HEK293 (cell line): ENCODE data around the gene LVRN.

ENCODE experiments used
- CTCF ChIA-PET: fragments of 350-600 bp; formaldehyde crosslinking; extraction: SDS; loops from one replicate; lab custom pipeline; 2021; ENCODE audit warnings: antibody characterized with exemption; lab: Yijun Ruan, JAX
- POLR2A ChIA-PET: fragments of 300-600 bp; formaldehyde crosslinking; extraction: SDS; loops from one replicate; lab custom pipeline; 2020; ENCODE audit warnings: antibody characterized with exemption, inconsistent platforms; lab: Yijun Ruan, JAX
- H3K27ac ChIP-seq: fragments of 200-500 bp; sonication (Bioruptor generic); 2 replicates; pipeline ENCODE4 v1.5.1; 2014; ENCODE audit warnings: low read depth, low read length, control low read depth, inconsistent platforms; ENCODE audit errors: extremely low read depth
- H3K36me3 ChIP-seq, 2 experiments: fragments of 200-500 bp in 1 of 2; sonication (Bioruptor generic) in 1 of 2; 1 replicate in 1 of 2; 2 replicates in 1 of 2; pipeline ENCODE4 v1.5.1; 2014 to 2017; ENCODE audit warnings: inconsistent platforms in 2 of 2, low read length in 2 of 2; ENCODE audit not compliant: control insufficient read depth in 2 of 2, insufficient read depth in 1 of 2
- H3K4me1 ChIP-seq: fragments of 200-500 bp; sonication (Bioruptor generic); 2 replicates; pipeline ENCODE4 v1.5.1; 2014; ENCODE audit warnings: mild to moderate bottlenecking, low read length, inconsistent platforms; ENCODE audit not compliant: control insufficient read depth, insufficient read depth
- H3K4me3 ChIP-seq: 2 replicates; pipeline ENCODE4 v1.5.1; 2011; ENCODE audit warnings: low read depth, mild to moderate bottlenecking, control low read depth, low read length, moderate library complexity
- H3K9me3 ChIP-seq: fragments of 200-500 bp; sonication (Bioruptor generic); 2 replicates; pipeline ENCODE4 v1.5.1; 2014; ENCODE audit warnings: low read depth, low read length, inconsistent platforms; ENCODE audit not compliant: control insufficient read depth, insufficient read depth
- GLI4 ChIP-seq: fragments of 450-650 bp; formaldehyde crosslinking; IDR thresholded peaks from 2 replicates; pipeline ENCODE4 v1.5.1; 2016; ENCODE audit warnings: missing biosample characterization, missing genetic modification characterization
- GLIS2 ChIP-seq: fragments of 450-650 bp; formaldehyde crosslinking; IDR thresholded peaks from 2 replicates; pipeline ENCODE4 v1.5.1; 2016; ENCODE audit warnings: missing biosample characterization, missing genetic modification characterization
- HIC1 ChIP-seq: fragments of 450-650 bp; formaldehyde crosslinking; IDR thresholded peaks from 2 replicates; pipeline ENCODE4 v1.5.1; 2016; ENCODE audit warnings: missing biosample characterization, missing genetic modification characterization
- INSM2 ChIP-seq: fragments of 450-650 bp; formaldehyde crosslinking; IDR thresholded peaks from 2 replicates; pipeline ENCODE4 v1.5.1; 2016; ENCODE audit warnings: missing biosample characterization, missing genetic modification characterization
- PRDM2 ChIP-seq: fragments of 450-650 bp; formaldehyde crosslinking; IDR thresholded peaks from 2 replicates; pipeline ENCODE4 v1.5.1; 2016; ENCODE audit warnings: missing biosample characterization, missing genetic modification characterization, borderline replicate concordance
- TCF7L2 ChIP-seq: IDR thresholded peaks from 2 replicates; pipeline ENCODE4 v1.6.1; 2011; ENCODE audit warnings: low read depth, mild to moderate bottlenecking, inconsistent platforms, low read length, moderate library complexity, borderline replicate concordance
- ZBTB6 ChIP-seq: fragments of 450-650 bp; formaldehyde crosslinking; IDR thresholded peaks from 2 replicates; pipeline ENCODE4 v1.5.1; 2017; ENCODE audit warnings: missing biosample characterization, missing genetic modification characterization
- ZNF121 ChIP-seq: fragments of 450-650 bp; formaldehyde crosslinking; IDR thresholded peaks from 2 replicates; pipeline ENCODE4 v1.5.1; 2016; ENCODE audit warnings: missing biosample characterization, missing genetic modification characterization
- ZNF16 ChIP-seq: fragments of 450-650 bp; formaldehyde crosslinking; IDR thresholded peaks from 2 replicates; pipeline ENCODE4 v1.5.1; 2016; ENCODE audit warnings: low read depth, missing biosample characterization, missing genetic modification characterization
- ZNF174 ChIP-seq: fragments of 450-650 bp; formaldehyde crosslinking; IDR thresholded peaks from 2 replicates; pipeline ENCODE4 v1.5.0; 2017; ENCODE audit warnings: missing biosample characterization, mild to moderate bottlenecking, missing genetic modification characterization
- ZNF175 ChIP-seq: fragments of 450-650 bp; formaldehyde crosslinking; IDR thresholded peaks from 2 replicates; pipeline ENCODE4 v1.5.1; 2016; ENCODE audit warnings: missing biosample characterization, missing genetic modification characterization
- ZNF19 ChIP-seq: fragments of 450-650 bp; formaldehyde crosslinking; IDR thresholded peaks from 2 replicates; pipeline ENCODE4; 2016; ENCODE audit warnings: missing biosample characterization, missing genetic modification characterization, low read depth
- ZNF214 ChIP-seq: fragments of 450-650 bp; formaldehyde crosslinking; IDR thresholded peaks from 2 replicates; pipeline ENCODE4 v1.5.1; 2017; ENCODE audit warnings: missing biosample characterization, mild to moderate bottlenecking, missing genetic modification characterization, borderline replicate concordance
- ZNF221 ChIP-seq: fragments of 450-650 bp; formaldehyde crosslinking; IDR thresholded peaks from 2 replicates; pipeline ENCODE4 v1.5.1; 2017; ENCODE audit warnings: missing biosample characterization, missing genetic modification characterization, borderline replicate concordance
- ZNF223 ChIP-seq: fragments of 450-650 bp; formaldehyde crosslinking; IDR thresholded peaks from 2 replicates; pipeline ENCODE4 v1.5.1; 2016; ENCODE audit warnings: missing biosample characterization, missing genetic modification characterization
- ZNF239 ChIP-seq: fragments of 450-650 bp; formaldehyde crosslinking; IDR thresholded peaks from 2 replicates; pipeline ENCODE4 v1.5.1; 2016; ENCODE audit warnings: missing biosample characterization, missing genetic modification characterization
- ZNF404 ChIP-seq: fragments of 450-650 bp; formaldehyde crosslinking; IDR thresholded peaks from 2 replicates; pipeline ENCODE4 v1.5.1; 2017; ENCODE audit warnings: missing biosample characterization, missing genetic modification characterization
- ZNF433 ChIP-seq: fragments of 450-650 bp; formaldehyde crosslinking; IDR thresholded peaks from 2 replicates; pipeline ENCODE4 v1.5.1; 2016; ENCODE audit warnings: missing biosample characterization, missing genetic modification characterization, low read depth
- ZNF654 ChIP-seq: fragments of 450-650 bp; formaldehyde crosslinking; IDR thresholded peaks from 2 replicates; pipeline ENCODE4 v1.5.1; 2016; ENCODE audit warnings: low read depth, missing biosample characterization, missing genetic modification characterization
- ZNF658 ChIP-seq: fragments of 450-650 bp; formaldehyde crosslinking; IDR thresholded peaks from 2 replicates; pipeline ENCODE4; 2016; ENCODE audit warnings: missing biosample characterization, missing genetic modification characterization
- ZNF670 ChIP-seq: fragments of 450-650 bp; formaldehyde crosslinking; IDR thresholded peaks from 2 replicates; pipeline ENCODE4 v1.5.1; 2016; ENCODE audit warnings: missing biosample characterization, missing genetic modification characterization, low read depth
- ZNF704 ChIP-seq: fragments of 450-650 bp; formaldehyde crosslinking; IDR thresholded peaks from 2 replicates; pipeline ENCODE4 v1.5.1; 2016; ENCODE audit warnings: missing biosample characterization, missing genetic modification characterization
- ZNF76 ChIP-seq: fragments of 450-650 bp; formaldehyde crosslinking; IDR thresholded peaks from 2 replicates; pipeline ENCODE4; 2016; ENCODE audit warnings: low read depth, missing biosample characterization, missing genetic modification characterization, borderline replicate concordance

LVRN gene

GRCh38 chr5:116004248-116004647 is 42.0 kb downstream of the LVRN start (continued):
- TF ChIP-seq GLI4 (tag by site-specific recombination) = no peak
- no peak for TF ChIP-seq TCF7L2
- TF ChIP-seq ZNF121 = no peak
- TF ChIP-seq PRDM2 = no peak
- TF ChIP-seq ZNF221 = no peak
- no peak for TF ChIP-seq ZNF175
- TF ChIP-seq ZNF174 (tag by site-specific recombination) = no peak

GRCh38 chr5:116009806-116010205 is 47.5 kb downstream of the LVRN start:
- Histone ChIP-seq H3K4me1 (no peaks in the 10 kb centered on the region), H3K4me3 (no peak overlapping the region), H3K9me3 (no peaks in the 10 kb centered on the region), H3K36me3 (no peaks in the 10 kb centered on the region), H3K27ac (no peak overlapping the region)
- CTCF ChIA-PET = interaction anchor here (0.8 kb wide), 1 partner anchor 59 kb away, joined by 3 read pairs; no protein-coding TSS in a partner anchor
- POLR2A ChIA-PET = no interaction called here
- TF ChIP-seq ZNF19 (tag by site-specific recombination) = no peak
- no peak for TF ChIP-seq ZNF654 (tag by site-specific recombination)
- no peak for TF ChIP-seq ZNF16 (tag by site-specific recombination)
- no peak for TF ChIP-seq INSM2
- no peak for TF ChIP-seq ZNF76
- no peak for TF ChIP-seq ZNF658

- POLR2A ChIA-PET = no interaction called here
- H3K36me3 ChIP-seq = no peaks in the 10 kb centered on the region
- no peaks in the 10 kb centered on the region for H3K9me3 ChIP-seq
- TF ChIP-seq ZNF433 (no peak), ZNF404 (tag by site-specific recombination) (no peak), HIC1 (no peak), ZNF223 (tag by site-specific recombination) (no peak), ZNF704 (tag by site-specific recombination) (no peak), ZBTB6 (tag by site-specific recombination) (no peak), GLIS2 (tag by site-specific recombination) (no peak), ZNF239 (tag by site-specific recombination) (no peak), ZNF670 (tag by site-specific recombination) (no peak), GLI4 (tag by site-specific recombination) (no peak), ZNF214 (no peak)
- H3K4me3 ChIP-seq = no peak overlapping the region
- H3K27ac ChIP-seq = no peak overlapping the region
- CTCF ChIA-PET = interaction anchor here (0.7 kb wide), 1 partner anchor 33 kb away, joined by 3 read pairs; no protein-coding TSS in a partner anchor
- H3K4me1 ChIP-seq = no peaks in the 10 kb centered on the region
These were observed 48.8 kb downstream of the LVRN start for GRCh38 chr5:116011046-116011445.
